H9 (cell line): Measurements from ENCODE around the gene FAM204A. TPM values are rescaled to one million over a fixed set of nuclear protein-coding genes. Genes with fewer than 3 reads are reported as not detected.

Experiments used
- DNase-seq: peaks from one replicate; pipeline ENCODE4 v3.0.0-alpha.2; 2017
- H2AFZ ChIP-seq: one replicate; pipeline ENCODE4 v1.6.1; 2013; ENCODE audit warnings: mild to moderate bottlenecking, low read length, control low read depth, moderate library complexity
- H2AK5ac ChIP-seq: 2 replicates; pipeline ENCODE4 v1.6.1; 2013; ENCODE audit warnings: low read length, control low read depth, mixed read lengths; ENCODE audit not compliant: insufficient read length
- H2BK120ac ChIP-seq: one replicate; pipeline ENCODE4 v1.6.1; 2013; ENCODE audit warnings: low read depth, mild to moderate bottlenecking, low read length, control low read depth, inconsistent platforms; ENCODE audit not compliant: poor library complexity, severe bottlenecking
- H2BK12ac ChIP-seq: 2 replicates; pipeline ENCODE4 v1.6.1; 2013; ENCODE audit warnings: low read length, control low read depth, mixed read lengths, low read depth; ENCODE audit not compliant: insufficient read length
- H2BK15ac ChIP-seq: 2 replicates; pipeline ENCODE4 v1.6.1; 2013; ENCODE audit warnings: low read depth, low read length, control low read depth
- H2BK20ac ChIP-seq: one replicate; pipeline ENCODE4 v1.6.1; 2013; ENCODE audit warnings: low read depth, mild to moderate bottlenecking, low read length, control low read depth, inconsistent platforms; ENCODE audit not compliant: poor library complexity, severe bottlenecking
- H2BK5ac ChIP-seq: 2 replicates; pipeline ENCODE4 v1.6.1; 2013; ENCODE audit warnings: low read length, control low read depth, mixed read lengths; ENCODE audit not compliant: insufficient read length
- H3K14ac ChIP-seq: 2 replicates; pipeline ENCODE4 v1.6.1; 2013; ENCODE audit warnings: low read length, control low read depth; ENCODE audit not compliant: insufficient read depth
- H3K18ac ChIP-seq: 2 replicates; pipeline ENCODE4 v1.6.1; 2013; ENCODE audit warnings: low read depth, mild to moderate bottlenecking, mixed read lengths, low read length, control low read depth; ENCODE audit not compliant: insufficient read length
- H3K23ac ChIP-seq: 2 replicates; pipeline ENCODE4 v1.6.1; 2013; ENCODE audit warnings: low read length, control low read depth, mixed read lengths, low read depth; ENCODE audit not compliant: insufficient read length
- H3K23me2 ChIP-seq: 2 replicates; pipeline ENCODE4 v1.6.1; 2013; ENCODE audit warnings: low read depth, mild to moderate bottlenecking, mixed read lengths, low read length, control low read depth; ENCODE audit not compliant: insufficient read length, poor library complexity, severe bottlenecking
- H3K27ac ChIP-seq: 2 replicates; pipeline ENCODE4 v1.5.1; 2013; ENCODE audit warnings: low read length, control low read depth, mixed read lengths, low read depth; ENCODE audit not compliant: insufficient read length
- H3K27me3 ChIP-seq: 2 replicates; pipeline ENCODE4 v1.6.1; 2013; ENCODE audit warnings: low read length, control low read depth, inconsistent platforms; ENCODE audit not compliant: insufficient read depth
- H3K4ac ChIP-seq: 2 replicates; pipeline ENCODE4 v1.6.1; 2013; ENCODE audit warnings: low read depth, mild to moderate bottlenecking, control low read depth, inconsistent platforms, low read length, moderate library complexity
- H3K4me1 ChIP-seq: 2 replicates; pipeline ENCODE4 v1.6.1; 2013; ENCODE audit warnings: low read length, control low read depth, inconsistent platforms; ENCODE audit not compliant: insufficient read depth
- H3K4me2 ChIP-seq: 2 replicates; pipeline ENCODE4 v1.6.1; 2013; ENCODE audit warnings: low read length, control low read depth, mixed read lengths; ENCODE audit not compliant: insufficient read length, insufficient read depth
- H3K56ac ChIP-seq: 2 replicates; pipeline ENCODE4 v1.6.1; 2013; ENCODE audit warnings: low read depth, mild to moderate bottlenecking, mixed read lengths, low read length, control low read depth; ENCODE audit not compliant: insufficient read length
- H3K79me1 ChIP-seq: 2 replicates; pipeline ENCODE4 v1.6.1; 2013; ENCODE audit warnings: low read depth, mild to moderate bottlenecking, moderate library complexity, low read length, control low read depth, inconsistent platforms; ENCODE audit not compliant: insufficient read depth, poor library complexity, severe bottlenecking
- H3K79me2 ChIP-seq: 2 replicates; pipeline ENCODE4 v1.6.1; 2013; ENCODE audit warnings: low read length, control low read depth, inconsistent platforms; ENCODE audit not compliant: insufficient read depth
- H3K9ac ChIP-seq: 2 replicates; pipeline ENCODE4 v1.6.1; 2013; ENCODE audit warnings: low read length, control low read depth, mixed read lengths; ENCODE audit not compliant: insufficient read length; ENCODE audit errors: extremely low read depth
- H3K9me3 ChIP-seq: one replicate; pipeline ENCODE4 v1.6.1; 2013; ENCODE audit warnings: low read depth, low read length, inconsistent platforms; ENCODE audit not compliant: control insufficient read depth
- H3T11ph ChIP-seq: one replicate; pipeline ENCODE4 v1.6.1; 2013; ENCODE audit warnings: mild to moderate bottlenecking, low read length, control low read depth, inconsistent platforms
- H4K20me1 ChIP-seq: one replicate; pipeline ENCODE4 v1.6.1; 2013; ENCODE audit not compliant: control insufficient read depth, insufficient read length, insufficient read depth
- H4K5ac ChIP-seq: 2 replicates; pipeline ENCODE4 v1.6.1; 2013; ENCODE audit warnings: low read depth, mild to moderate bottlenecking, mixed read lengths, low read length, control low read depth; ENCODE audit not compliant: insufficient read length
- H4K8ac ChIP-seq: replicated peaks from 2 replicates; pipeline ENCODE4 v1.6.1; 2013; ENCODE audit warnings: low read length, control low read depth, mixed read lengths, low read depth; ENCODE audit not compliant: insufficient read length
- H4K91ac ChIP-seq: 2 replicates; pipeline ENCODE4 v1.6.1; 2013; ENCODE audit warnings: low read depth, mild to moderate bottlenecking, moderate library complexity, mixed read lengths, low read length, control low read depth; ENCODE audit not compliant: insufficient read length
- H3K27ac Mint-ChIP-seq, 3 experiments: 2 replicates in 2 of 3; 3 replicates in 1 of 3; pipeline ENCODE4 v1.8.0; 2020 to 2021; ENCODE audit warnings: mixed read lengths in 3 of 3, mild to moderate bottlenecking in 1 of 3, moderate library complexity in 1 of 3
- H3K27me3 Mint-ChIP-seq: 2 replicates; pipeline ENCODE4 v1.8.0; 2021; ENCODE audit warnings: low read depth, mild to moderate bottlenecking, moderate library complexity, mixed read lengths
- H3K36me3 Mint-ChIP-seq, 3 experiments: 2 replicates in 2 of 3; 3 replicates in 1 of 3; pipeline ENCODE4 v1.8.0; 2020 to 2021; ENCODE audit warnings: low read depth in 3 of 3, mixed read lengths in 3 of 3; ENCODE audit not compliant: insufficient read depth in 1 of 3
- H3K4me1 Mint-ChIP-seq, 2 experiments: 2 replicates each; pipeline ENCODE4 v1.8.0; 2020; ENCODE audit warnings: mixed read lengths in 2 of 2
- H3K4me3 Mint-ChIP-seq, 2 experiments: 2 replicates in 1 of 2; 3 replicates in 1 of 2; pipeline ENCODE4 v1.8.0; 2020 to 2021; ENCODE audit warnings: mild to moderate bottlenecking in 2 of 2, mixed read lengths in 2 of 2, moderate library complexity in 1 of 2
- H3K9me3 Mint-ChIP-seq, 2 experiments: 2 replicates in 1 of 2; 3 replicates in 1 of 2; pipeline ENCODE4 v1.8.0; 2020; ENCODE audit warnings: mild to moderate bottlenecking in 2 of 2, mixed read lengths in 2 of 2, moderate library complexity in 1 of 2
- WGBS: extraction: QIAGEN DNeasy Blood & Tissue Kit; methylation state at CpG from one replicate; pipeline ENCODE4 v1.1.7; 2013; ENCODE audit warnings: missing lambda C conversion rate, low lambda C conversion rate, mixed read lengths; ENCODE audit not compliant: insufficient read length; ENCODE audit errors: extremely low coverage; 5-methylcytosine and 5-hydroxymethylcytosine counted together
- total RNA-seq: library from RNA; stranded (reverse); gene quantifications from 2 replicates; pipeline ENCODE4 v1.2.1, GENCODE V29; 2021
- TF ChIP-seq, protein P1 (sequence below): fragments of 200-600 bp; sonication (generic); conservative IDR thresholded peaks from 3 replicates; pipeline ENCODE4 v1.8.0; 2021; ENCODE audit warnings: antibody characterized with exemption, mild to moderate bottlenecking

Gene FAM204A
- total RNA-seq, 1 experiment from 2014 or later: 42.5 TPM

DNA sequence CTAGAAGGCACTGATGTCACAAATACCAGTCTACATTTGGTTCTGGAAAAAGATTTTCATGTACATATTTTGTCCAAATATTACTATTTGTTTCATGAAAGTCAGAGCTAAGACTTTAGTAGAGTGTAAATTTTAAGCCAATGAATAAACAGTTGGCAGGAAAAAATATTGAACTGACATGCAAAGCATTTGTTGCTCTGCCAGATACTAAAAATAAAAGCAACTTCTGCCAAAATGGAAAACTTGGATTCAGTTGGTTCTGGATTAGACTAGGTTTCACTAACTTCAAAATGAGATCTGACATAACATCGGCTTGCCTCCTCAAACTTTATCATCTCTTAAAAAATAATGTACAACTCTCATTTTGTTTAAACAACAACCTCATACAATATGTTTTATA is 34.9 kb downstream of the FAM204A start:
- H4K5ac ChIP-seq: no peak overlapping the region
- no peak overlapping the region for H2AK5ac ChIP-seq
- H3T11ph ChIP-seq: no peak overlapping the region
- no peaks in the 10 kb centered on the region for H3K27me3 Mint-ChIP-seq
- no peak overlapping the region for H3K4me2 ChIP-seq
- no peak for DNase-seq
- no peak overlapping the region for H2BK15ac ChIP-seq
- no peak overlapping the region for H3K18ac ChIP-seq
- H3K14ac ChIP-seq: no peak overlapping the region
- H2AFZ ChIP-seq: no peak overlapping the region
- peaks cover 0 to 15% (median 5%) of the 10 kb centered on the region in 3 experiments; a peak in 4 of 7 replicates for H3K36me3 Mint-ChIP-seq
- no peak overlapping the region for H2BK20ac ChIP-seq
- TF ChIP-seq, protein P1, sequence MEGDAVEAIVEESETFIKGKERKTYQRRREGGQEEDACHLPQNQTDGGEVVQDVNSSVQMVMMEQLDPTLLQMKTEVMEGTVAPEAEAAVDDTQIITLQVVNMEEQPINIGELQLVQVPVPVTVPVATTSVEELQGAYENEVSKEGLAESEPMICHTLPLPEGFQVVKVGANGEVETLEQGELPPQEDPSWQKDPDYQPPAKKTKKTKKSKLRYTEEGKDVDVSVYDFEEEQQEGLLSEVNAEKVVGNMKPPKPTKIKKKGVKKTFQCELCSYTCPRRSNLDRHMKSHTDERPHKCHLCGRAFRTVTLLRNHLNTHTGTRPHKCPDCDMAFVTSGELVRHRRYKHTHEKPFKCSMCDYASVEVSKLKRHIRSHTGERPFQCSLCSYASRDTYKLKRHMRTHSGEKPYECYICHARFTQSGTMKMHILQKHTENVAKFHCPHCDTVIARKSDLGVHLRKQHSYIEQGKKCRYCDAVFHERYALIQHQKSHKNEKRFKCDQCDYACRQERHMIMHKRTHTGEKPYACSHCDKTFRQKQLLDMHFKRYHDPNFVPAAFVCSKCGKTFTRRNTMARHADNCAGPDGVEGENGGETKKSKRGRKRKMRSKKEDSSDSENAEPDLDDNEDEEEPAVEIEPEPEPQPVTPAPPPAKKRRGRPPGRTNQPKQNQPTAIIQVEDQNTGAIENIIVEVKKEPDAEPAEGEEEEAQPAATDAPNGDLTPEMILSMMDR: no peak
- no peak overlapping the region for H3K9ac ChIP-seq
- no peak overlapping the region for H3K4me3 Mint-ChIP-seq
- H3K4ac ChIP-seq: no peak overlapping the region
- H3K27ac Mint-ChIP-seq: no peak overlapping the region
- H3K27me3 ChIP-seq: no peaks in the 10 kb centered on the region
- no CpG with 5 or more reads among the region's 1 CpG for WGBS
- no peaks in the 10 kb centered on the region for H3K79me1 ChIP-seq
- no peaks in the 10 kb centered on the region for H4K20me1 ChIP-seq
- H2BK120ac ChIP-seq: no peak overlapping the region
- no peaks in the 10 kb centered on the region for H3K4me1 ChIP-seq
- H3K9me3 Mint-ChIP-seq: no peaks in the 10 kb centered on the region
- H3K4me1 Mint-ChIP-seq: peaks cover 5 to 6% of the 10 kb centered on the region in 2 experiments; a peak in 2 of 4 replicates
- H3K23me2 ChIP-seq: no peaks in the 10 kb centered on the region
- no peak overlapping the region for H2BK12ac ChIP-seq
- H4K8ac ChIP-seq: no peak overlapping the region
- no peak overlapping the region for H3K56ac ChIP-seq
- H4K91ac ChIP-seq: no peak overlapping the region
- H3K9me3 ChIP-seq: no peaks in the 10 kb centered on the region
- H3K27ac ChIP-seq: no peak overlapping the region
- no peak overlapping the region for H2BK5ac ChIP-seq
- no peak overlapping the region for H3K23ac ChIP-seq
- no peaks in the 10 kb centered on the region for H3K79me2 ChIP-seq
